Left colon (tissue), 2 donors: ENCODE data around the gene FRYL. TPM values are rescaled to one million over a fixed set of nuclear protein-coding genes. Genes with fewer than 3 reads are reported as not detected.

ENCODE experiments used
- ATAC-seq: fragments of 200-7000 bp; cut with Tn5 transposase; one replicate; pipeline ENCODE4 v1.9.1; 2020; ENCODE audit warnings: mild to moderate bottlenecking, moderate library complexity
- DNase-seq, 2 donors: peaks; one replicate each; pipeline ENCODE4 v3.0.0-alpha.2; 2020
- intact Hi-C, 2 donors: fragments of 100-400 bp; cut with DNase I in 1 of 2; cut with micrococcal nuclease in 1 of 2; formaldehyde crosslinking; loops; one replicate each; pipeline versions ENCODE4 v1.11.2 to v1.14.0; 2022; cut with DNase I, micrococcal nuclease
- total RNA-seq, 2 donors: library from RNA; stranded (reverse); fragmentation: NEBNext Ultra II Directional; extraction: Animal tissue kit (Norgen Biotek cat#: 25700); gene quantifications; one replicate each; pipeline ENCODE4 v1.2.1, GENCODE V29; 2021
- donor health status: DM: no; HTN: no; CAD: no.
- donor health status: DM: yes; HTN: yes; CAD: no.

The FRYL gene
- total RNA-seq, 2 donors from 2014 or later = 288 to 437 TPM

GRCh38 chr4:48450740-48451139 is 329.3 kb downstream of the FRYL start:
- DNase-seq (no peak), ATAC-seq (no peak)
- intact Hi-C loops = no loop called here

- no peak for DNase-seq
- intact Hi-C loops = no loop called here
- ATAC-seq = no peak
Observed at GRCh38 chr4:48449151-48449550, 330.9 kb downstream of the FRYL start.

Other genes with a start within 250 kb of the FRYL start
- gene OCIAD1, start 50.8 kb upstream of the FRYL start, total RNA-seq = 100 to 1,000 TPM; 123 to 129 TPM
- gene OCIAD2, start 126.5 kb upstream of the FRYL start, total RNA-seq = 100 to 1,000 TPM in 1 of 2 donors, 10 to 100 TPM in 1; 91.6 to 164 TPM
- gene CWH43, start 206.0 kb upstream of the FRYL start, total RNA-seq = 10 to 100 TPM; 25.5 to 56.8 TPM